Choroid plexus epithelial cell (primary cell): ENCODE results near the gene ZFHX3.

Source experiments
- DNase-seq: peaks from one replicate; pipeline ENCODE4 v3.0.0-alpha.2; 2010; ENCODE audit warnings: low read depth
- H3K4me3 ChIP-seq: 2 replicates; pipeline ENCODE4 v1.5.1; 2011; ENCODE audit warnings: low read depth, mild to moderate bottlenecking, control low read depth, low read length, moderate library complexity
- CTCF ChIP-seq: conservative IDR thresholded peaks from 2 replicates; pipeline ENCODE4 v1.5.1; 2011; ENCODE audit warnings: low read depth, mild to moderate bottlenecking, control low read depth, inconsistent platforms, low read length, moderate library complexity

The ZFHX3 gene

GRCh38 chr16:73047536-73048291 lies at the start of gene ZFHX3:
Gene ZFHX3, minus strand, starts transcription at chr16:73048128. Its CDS starts 87,983 bp downstream, at chr16:72960145.
- DNase-seq: peak; percentile 55
- peak; percentile 25 for TF ChIP-seq CTCF
- peak within 1 kb of the TSS; percentile 75 for H3K4me3 ChIP-seq

- no peak overlapping the region for H3K4me3 ChIP-seq
- TF ChIP-seq CTCF: no peak
- no peak for DNase-seq
Observed at GRCh38 chr16:73096510-73096909, 48.6 kb upstream of the ZFHX3 start.

- no peak overlapping the region for H3K4me3 ChIP-seq
- DNase-seq: peak; percentile 20
- TF ChIP-seq CTCF: no peak
Observed at GRCh38 chr16:73095885-73096421, 48.0 kb upstream of the ZFHX3 start.

GRCh38 chr16:73095142-73095820 lies 47.4 kb upstream of the ZFHX3 start:
- no peak for DNase-seq
- no peak for TF ChIP-seq CTCF

GRCh38 chr16:73094371-73094770 lies 46.4 kb upstream of the ZFHX3 start:
- TF ChIP-seq CTCF: no peak
- no peak for DNase-seq
- H3K4me3 ChIP-seq: no peak overlapping the region

More at GRCh38 chr16:73095142-73095820, 47.4 kb upstream of the ZFHX3 start:
- H3K4me3 ChIP-seq: no peak overlapping the region

- peak; percentile 57 for DNase-seq
- H3K4me3 ChIP-seq: no peak overlapping the region
- no peak for TF ChIP-seq CTCF
Observed at GRCh38 chr16:73093146-73094144, 45.5 kb upstream of the ZFHX3 start.
